GM18526 (cell line): ENCODE results near the gene RELL2.

ENCODE experiments used
- POLR2A ChIP-seq: IDR thresholded peaks from 3 replicates; pipeline ENCODE4 v1.6.1; 2011; ENCODE audit not compliant: insufficient read length; ENCODE audit errors: extremely low read depth

RELL2 gene

GRCh38 chr5:141636413-141637122 lies at the start of gene RELL2, which contains the start of gene HDAC3:
TSS of gene RELL2 (plus strand) at chr5:141636997. CDS start at chr5:141638226, 1,229 bp downstream.
TSS of gene HDAC3 (minus strand) at chr5:141636849. CDS start at chr5:141636790, 59 bp downstream.
- peak; percentile 91 for TF ChIP-seq POLR2A

- no peak for TF ChIP-seq POLR2A
Measured at GRCh38 chr5:141590127-141590526, 46.7 kb upstream of the RELL2 start.

GRCh38 chr5:141596867-141597266 lies 39.9 kb upstream of the RELL2 start:
- no peak for TF ChIP-seq POLR2A

- no peak for TF ChIP-seq POLR2A
Measured at GRCh38 chr5:141597394-141597793, 39.4 kb upstream of the RELL2 start.

- TF ChIP-seq POLR2A: no peak
Measured at GRCh38 chr5:141597814-141598213, 39.0 kb upstream of the RELL2 start.

- TF ChIP-seq POLR2A: no peak
Measured at GRCh38 chr5:141598391-141599345, 38.1 kb upstream of the RELL2 start.

- TF ChIP-seq POLR2A: no peak
Measured at GRCh38 chr5:141602606-141603005, 34.2 kb upstream of the RELL2 start.

- TF ChIP-seq POLR2A: no peak
Measured at GRCh38 chr5:141603923-141604717, 32.7 kb upstream of the RELL2 start.

GRCh38 chr5:141605523-141606277 lies 31.1 kb upstream of the RELL2 start:
- TF ChIP-seq POLR2A: no peak

GRCh38 chr5:141608046-141608445 lies 28.8 kb upstream of the RELL2 start:
- TF ChIP-seq POLR2A: no peak

- no peak for TF ChIP-seq POLR2A
Measured at GRCh38 chr5:141608557-141608956, 28.2 kb upstream of the RELL2 start.

GRCh38 chr5:141609044-141609443 lies 27.8 kb upstream of the RELL2 start:
- TF ChIP-seq POLR2A: no peak

- no peak for TF ChIP-seq POLR2A
Measured at GRCh38 chr5:141611289-141611688, 25.5 kb upstream of the RELL2 start.

- no peak for TF ChIP-seq POLR2A
Measured at GRCh38 chr5:141613344-141613743, 23.5 kb upstream of the RELL2 start.
